HepG2 (cell line): ENCODE data around the gene KRT10.

Experiments used
- ARID4A ChIP-seq: sonication (generic); formaldehyde crosslinking; IDR thresholded peaks from 2 replicates; pipeline ENCODE4 v1.5.0; 2020; ENCODE audit warnings: mild to moderate bottlenecking, missing genetic modification reagents, borderline replicate concordance
- CTCF ChIP-seq: sonication (generic); formaldehyde crosslinking; IDR thresholded peaks from 2 replicates; pipeline ENCODE4 v1.5.0; 2020; ENCODE audit warnings: mild to moderate bottlenecking, missing genetic modification reagents, moderate library complexity
- E2F1 ChIP-seq: sonication (generic); formaldehyde crosslinking; IDR thresholded peaks from 2 replicates; pipeline ENCODE4 v1.5.0; 2020; ENCODE audit warnings: missing genetic modification reagents
- EZH2 ChIP-seq: conservative IDR thresholded peaks from 2 replicates; pipeline ENCODE4 v1.6.1; 2012; ENCODE audit warnings: mild to moderate bottlenecking, low read depth, low read length, moderate library complexity
- KDM1A ChIP-seq: IDR thresholded peaks from 2 replicates; pipeline ENCODE4 v1.6.1; 2016; ENCODE audit warnings: missing compliant biosample characterization
- PHF8 ChIP-seq: sonication (generic); formaldehyde crosslinking; IDR thresholded peaks from 2 replicates; pipeline ENCODE4 v1.5.0; 2020; ENCODE audit warnings: missing genetic modification reagents
- POLR2A ChIP-seq, 2 experiments: IDR thresholded peaks; 2 replicates each; pipeline ENCODE4 v1.6.1; 2011; ENCODE audit warnings: low read depth in 2 of 2, low read length in 2 of 2, mild to moderate bottlenecking in 1 of 2, moderate library complexity in 1 of 2; ENCODE audit not compliant: insufficient read depth in 1 of 2
- POLR2AphosphoS2 ChIP-seq: IDR thresholded peaks from 2 replicates; pipeline ENCODE4 v1.6.1; 2011; ENCODE audit warnings: low read depth, low read length, improper control_type of control experiment
- STAG1 ChIP-seq: sonication (generic); formaldehyde crosslinking; IDR thresholded peaks from 2 replicates; pipeline ENCODE4 v1.4.0; 2020; ENCODE audit warnings: missing genetic modification reagents
- ZBTB33 ChIP-seq: sonication (generic); formaldehyde crosslinking; IDR thresholded peaks from 2 replicates; pipeline ENCODE4 v1.4.0; 2020; ENCODE audit warnings: missing genetic modification reagents
- ZBTB4 ChIP-seq: sonication (generic); formaldehyde crosslinking; IDR thresholded peaks from 2 replicates; pipeline ENCODE4 v1.4.0; 2020; ENCODE audit warnings: missing genetic modification reagents, mild to moderate bottlenecking, borderline replicate concordance
- ZNF691 ChIP-seq: sonication (generic); formaldehyde crosslinking; IDR thresholded peaks from 2 replicates; pipeline ENCODE4 v1.4.0; 2020; ENCODE audit warnings: missing genetic modification reagents, low read depth, mild to moderate bottlenecking, borderline replicate concordance
- ZNF800 ChIP-seq: sonication (generic); formaldehyde crosslinking; IDR thresholded peaks from 2 replicates; pipeline ENCODE4 v1.4.0; 2020; ENCODE audit warnings: missing genetic modification reagents

GRCh38 chr17:40800381-40800780, 22.0 kb downstream of the KRT10 start:
- TF ChIP-seq E2F1 (CRISPR knock-in tag) (no peak), ZBTB4 (CRISPR knock-in tag) (no peak), POLR2A (IDR thresholded peaks at IDR 0.05; ENCODE audit: insufficient read depth in 1 of 2, low read depth in 2 of 2, low read length in 2 of 2) (no peak), KDM1A (CRISPR knock-in tag) (no peak), POLR2AphosphoS2 (no peak), STAG1 (no peak), ZNF691 (no peak), ARID4A (CRISPR knock-in tag) (no peak), ZBTB33 (no peak), CTCF (CRISPR knock-in tag) (no peak), ZNF800 (no peak), EZH2 (no peak), PHF8 (no peak)
